NCI-H187 (cell line): Measurements from ENCODE around the gene PDZD11.
"Not testable (repeated sequence)": the region's sequence is repeated elsewhere in the genome, so short reads cannot be mapped to it uniquely, and the experiment has no call there.

Source experiments
- DNase-seq, 2 experiments: peaks; one replicate each; lab custom pipeline; 2025; lab: John Stamatoyannopoulos, UW

PDZD11 gene

GRCh38 chrX:70257423-70258288 lies 32.1 kb downstream of the PDZD11 start:
- DNase-seq, result no peak

GRCh38 chrX:70255452-70255851 lies 34.3 kb downstream of the PDZD11 start:
- no peak for DNase-seq

- DNase-seq, result no peak
These were observed 34.8 kb downstream of the PDZD11 start for GRCh38 chrX:70254909-70255308.

- no peak for DNase-seq
These were observed 35.7 kb downstream of the PDZD11 start for GRCh38 chrX:70254063-70254400.

- DNase-seq, result no peak
These were observed 36.2 kb downstream of the PDZD11 start for GRCh38 chrX:70253377-70254062.

GRCh38 chrX:70252491-70252890 lies 37.2 kb downstream of the PDZD11 start:
- DNase-seq, result no peak

GRCh38 chrX:70247252-70247651 lies 42.5 kb downstream of the PDZD11 start:
- DNase-seq, result no peak

GRCh38 chrX:70244881-70245280 lies 44.8 kb downstream of the PDZD11 start:
- no peak for DNase-seq

- not testable (repeated sequence) for DNase-seq
These were observed 46.1 kb downstream of the PDZD11 start for GRCh38 chrX:70243601-70244000.

- DNase-seq, result no peak
These were observed 48.2 kb downstream of the PDZD11 start for GRCh38 chrX:70241501-70241900.

GRCh38 chrX:70240751-70241150 lies 49.0 kb downstream of the PDZD11 start:
- DNase-seq, result no peak
